ENCODE results near the gene PARP15.

DNA sequence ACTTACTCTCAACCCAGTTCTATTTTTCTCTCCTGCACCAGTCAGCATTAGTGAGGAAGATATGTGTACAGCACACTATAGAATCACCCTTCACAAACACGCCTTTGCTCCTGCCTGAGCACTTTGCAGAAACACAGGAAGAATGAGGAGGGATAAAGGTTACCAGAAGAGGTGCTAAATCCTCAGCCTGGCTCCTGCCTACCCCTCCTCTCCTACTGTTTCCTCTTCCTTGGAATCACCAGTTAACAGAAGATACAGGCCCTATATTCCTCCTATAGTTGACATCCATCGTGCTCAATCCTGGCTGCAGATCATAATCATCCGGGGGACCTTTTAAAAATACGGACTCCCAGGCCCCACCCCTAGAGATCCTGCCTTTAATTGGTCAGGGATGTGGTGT lies 28.9 kb downstream of the PARP15 start:
- TF ChIP-seq, protein P1, sequence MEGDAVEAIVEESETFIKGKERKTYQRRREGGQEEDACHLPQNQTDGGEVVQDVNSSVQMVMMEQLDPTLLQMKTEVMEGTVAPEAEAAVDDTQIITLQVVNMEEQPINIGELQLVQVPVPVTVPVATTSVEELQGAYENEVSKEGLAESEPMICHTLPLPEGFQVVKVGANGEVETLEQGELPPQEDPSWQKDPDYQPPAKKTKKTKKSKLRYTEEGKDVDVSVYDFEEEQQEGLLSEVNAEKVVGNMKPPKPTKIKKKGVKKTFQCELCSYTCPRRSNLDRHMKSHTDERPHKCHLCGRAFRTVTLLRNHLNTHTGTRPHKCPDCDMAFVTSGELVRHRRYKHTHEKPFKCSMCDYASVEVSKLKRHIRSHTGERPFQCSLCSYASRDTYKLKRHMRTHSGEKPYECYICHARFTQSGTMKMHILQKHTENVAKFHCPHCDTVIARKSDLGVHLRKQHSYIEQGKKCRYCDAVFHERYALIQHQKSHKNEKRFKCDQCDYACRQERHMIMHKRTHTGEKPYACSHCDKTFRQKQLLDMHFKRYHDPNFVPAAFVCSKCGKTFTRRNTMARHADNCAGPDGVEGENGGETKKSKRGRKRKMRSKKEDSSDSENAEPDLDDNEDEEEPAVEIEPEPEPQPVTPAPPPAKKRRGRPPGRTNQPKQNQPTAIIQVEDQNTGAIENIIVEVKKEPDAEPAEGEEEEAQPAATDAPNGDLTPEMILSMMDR (IDR thresholded peaks at IDR 0.05; ENCODE audit: insufficient read depth, low read length, poor library complexity, severe bottlenecking): no peak
- no peak for TF ChIP-seq EZH2phosphoT487 (conservative IDR thresholded peaks at IDR 0.05; ENCODE audit: low read length)

Data from SU-DHL-6 (cell line).